ENCODE measurements around the gene JMJD7. TPM values are rescaled to one million over a fixed set of nuclear protein-coding genes. Genes with fewer than 3 reads are reported as not detected.

The JMJD7 gene
- total RNA-seq, 1 donor from 2014 or later, result 12.1 TPM

- H3K27ac ChIP-seq (replicated peaks), result no peak overlapping the region
- intact Hi-C loops (cut with micrococcal nuclease), result no loop called here
- H3K4me3 ChIP-seq, result no peak overlapping the region
- no peak for DNase-seq
- H3K27me3 ChIP-seq (ENCODE audit: low read depth), result no peaks in the 10 kb centered on the region
- no peak for TF ChIP-seq CTCF (IDR thresholded peaks at IDR 0.05; ENCODE audit: borderline replicate concordance)
- H3K4me1 ChIP-seq, result peaks cover 5% of the 10 kb centered on the region
- peaks cover 72% of the 10 kb centered on the region for H3K36me3 ChIP-seq
- no peaks in the 10 kb centered on the region for H3K9me3 ChIP-seq (replicated peaks)
Measured at GRCh38 chr15:41822471-41822870, 5.4 kb upstream of the JMJD7 start.

GRCh38 chr15:41822957-41823356 lies 4.9 kb upstream of the JMJD7 start:
- peaks cover 67% of the 10 kb centered on the region for H3K36me3 ChIP-seq
- H3K9me3 ChIP-seq (replicated peaks), result no peaks in the 10 kb centered on the region
- H3K27ac ChIP-seq (replicated peaks), result no peak overlapping the region
- peaks cover 8% of the 10 kb centered on the region for H3K4me1 ChIP-seq
- no peaks in the 10 kb centered on the region for H3K27me3 ChIP-seq (ENCODE audit: low read depth)
- no peak overlapping the region for H3K4me3 ChIP-seq
- no peak for DNase-seq
- peak; percentile 9 for TF ChIP-seq CTCF (IDR thresholded peaks at IDR 0.05; ENCODE audit: borderline replicate concordance)
- intact Hi-C loops (cut with micrococcal nuclease), result no loop called here

- H3K36me3 ChIP-seq, result peaks cover 61% of the 10 kb centered on the region
- intact Hi-C loops (cut with micrococcal nuclease), result no loop called here
- H3K27ac ChIP-seq (replicated peaks), result no peak overlapping the region
- H3K27me3 ChIP-seq (ENCODE audit: low read depth), result no peaks in the 10 kb centered on the region
- H3K4me1 ChIP-seq, result peaks cover 13% of the 10 kb centered on the region
- DNase-seq, result no peak
- no peak overlapping the region for H3K4me3 ChIP-seq
- no peaks in the 10 kb centered on the region for H3K9me3 ChIP-seq (replicated peaks)
- no peak for TF ChIP-seq CTCF (IDR thresholded peaks at IDR 0.05; ENCODE audit: borderline replicate concordance)
Measured at GRCh38 chr15:41823502-41823901, 4.4 kb upstream of the JMJD7 start.

GRCh38 chr15:41824062-41824745 lies 3.7 kb upstream of the JMJD7 start:
- H3K4me1 ChIP-seq, result peaks cover 20% of the 10 kb centered on the region
- no peak overlapping the region for H3K27ac ChIP-seq (replicated peaks)
- no peak for DNase-seq
- no peak for TF ChIP-seq CTCF (IDR thresholded peaks at IDR 0.05; ENCODE audit: borderline replicate concordance)
- intact Hi-C loops (cut with micrococcal nuclease), result no loop called here
- H3K4me3 ChIP-seq, result no peak overlapping the region
- H3K36me3 ChIP-seq, result peaks cover 54% of the 10 kb centered on the region
- no peaks in the 10 kb centered on the region for H3K9me3 ChIP-seq (replicated peaks)
- no peaks in the 10 kb centered on the region for H3K27me3 ChIP-seq (ENCODE audit: low read depth)

- no peak for TF ChIP-seq CTCF (IDR thresholded peaks at IDR 0.05; ENCODE audit: borderline replicate concordance)
- Histone ChIP-seq H3K36me3 (peaks cover 46% of the 10 kb centered on the region), H3K27ac (replicated peaks) (no peak overlapping the region), H3K4me3 (no peak overlapping the region), H3K4me1 (peaks cover 29% of the 10 kb centered on the region), H3K27me3 (ENCODE audit: low read depth) (no peaks in the 10 kb centered on the region), H3K9me3 (replicated peaks) (no peaks in the 10 kb centered on the region)
- DNase-seq, result no peak
- intact Hi-C loops (cut with micrococcal nuclease), result no loop called here
Measured at GRCh38 chr15:41825145-41825544, 2.7 kb upstream of the JMJD7 start.

Data from left ventricle myocardium inferior (tissue), 1 donor.